Large intestine (tissue), 3 donors: Measurements from ENCODE around the gene ARHGAP45. TPM values are rescaled to one million over a fixed set of nuclear protein-coding genes. Genes with fewer than 3 reads are reported as not detected.

Source experiments
- DNase-seq, 2 donors: peaks; one replicate each; pipeline versions ENCODE4 v3.0.0 to v3.0.0-alpha.2; 2013
- H3K27ac ChIP-seq: one replicate; pipeline ENCODE4 v1.5.1; 2013; ENCODE audit warnings: low read length
- H3K27me3 ChIP-seq: 2 replicates; pipeline ENCODE4 v1.6.1; 2013; ENCODE audit warnings: low read length; ENCODE audit not compliant: control insufficient read depth, insufficient read depth
- H3K36me3 ChIP-seq: 2 replicates; pipeline ENCODE4 v1.6.1; 2013; ENCODE audit warnings: low read length; ENCODE audit not compliant: control insufficient read depth, insufficient read depth
- H3K4me1 ChIP-seq: one replicate; pipeline ENCODE4 v1.6.1; 2013; ENCODE audit warnings: low read length; ENCODE audit not compliant: control insufficient read depth, insufficient read depth
- H3K4me3 ChIP-seq: one replicate; pipeline ENCODE4 v1.5.1; 2013; ENCODE audit warnings: low read length
- H3K9me3 ChIP-seq: one replicate; pipeline ENCODE4 v1.6.1; 2013; ENCODE audit warnings: mild to moderate bottlenecking, low read depth, low read length, moderate library complexity; ENCODE audit not compliant: control insufficient read depth
- WGBS: methylation state at CpG from one replicate; pipeline ENCODE4 v1.1.5; 2013; ENCODE audit warnings: low lambda C conversion rate; ENCODE audit not compliant: insufficient coverage; 5-methylcytosine and 5-hydroxymethylcytosine counted together
- polyA plus RNA-seq: library from polyadenylated mRNA; unstranded; fragments of 120-200 nt; gene quantifications from one replicate; pipeline ENCODE4 v1.2.1, GENCODE V29; 2013

Gene ARHGAP45
- polyA plus RNA-seq, 1 donor: 14.0 TPM

DNA sequence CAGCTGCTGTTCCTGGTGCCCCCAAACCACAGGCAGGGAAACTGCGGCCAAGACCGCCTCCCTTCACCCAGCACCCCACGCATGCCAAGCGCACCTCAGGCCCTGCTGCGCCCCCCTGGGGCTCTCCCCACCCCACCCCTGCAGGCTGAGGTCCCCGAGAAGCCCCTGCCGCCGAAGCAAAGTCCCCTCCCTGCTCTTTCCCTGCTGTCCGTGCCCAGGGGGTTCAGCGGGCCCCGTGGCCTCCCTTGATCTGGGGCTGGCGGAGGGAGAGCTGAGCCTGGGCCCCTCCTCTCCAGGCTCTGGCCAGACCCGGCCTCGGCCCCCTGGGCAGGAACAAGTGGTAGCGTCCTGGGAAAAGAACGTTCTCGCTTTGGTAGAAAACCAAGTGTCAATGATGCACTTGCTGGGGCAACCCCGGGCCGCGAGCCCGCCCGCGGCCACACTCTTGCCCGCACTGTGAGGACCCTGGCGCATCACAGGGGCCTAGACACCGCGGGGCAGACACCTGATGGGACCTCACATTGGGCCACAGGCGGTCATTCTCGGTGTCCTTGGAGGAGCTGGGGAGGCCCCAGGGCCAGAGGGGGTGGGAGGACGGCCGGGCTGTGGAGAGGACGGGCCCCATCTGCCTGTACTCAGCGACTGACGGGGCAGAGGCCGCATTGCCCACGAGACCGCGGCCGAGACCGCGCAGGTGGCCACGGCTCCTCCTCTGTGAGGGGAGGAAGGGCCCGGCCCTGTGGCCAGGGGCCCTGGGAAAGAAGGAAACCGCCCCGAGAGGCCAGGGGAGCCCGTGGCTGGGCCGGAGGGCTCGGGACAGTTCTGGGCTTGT is 65.8 kb downstream of the ARHGAP45 start:
- no peaks in the 10 kb centered on the region for H3K27me3 ChIP-seq
- WGBS: no CpG with 5 or more reads among the region's 48 CpGs
- peaks cover 41% of the 10 kb centered on the region for H3K4me1 ChIP-seq
- H3K4me3 ChIP-seq: peak overlapping the region; percentile 67
- no peak for DNase-seq
- H3K9me3 ChIP-seq: peaks cover 10% of the 10 kb centered on the region
- H3K27ac ChIP-seq: peak overlapping the region; percentile 81
- H3K36me3 ChIP-seq: peaks cover 14% of the 10 kb centered on the region

DNA sequence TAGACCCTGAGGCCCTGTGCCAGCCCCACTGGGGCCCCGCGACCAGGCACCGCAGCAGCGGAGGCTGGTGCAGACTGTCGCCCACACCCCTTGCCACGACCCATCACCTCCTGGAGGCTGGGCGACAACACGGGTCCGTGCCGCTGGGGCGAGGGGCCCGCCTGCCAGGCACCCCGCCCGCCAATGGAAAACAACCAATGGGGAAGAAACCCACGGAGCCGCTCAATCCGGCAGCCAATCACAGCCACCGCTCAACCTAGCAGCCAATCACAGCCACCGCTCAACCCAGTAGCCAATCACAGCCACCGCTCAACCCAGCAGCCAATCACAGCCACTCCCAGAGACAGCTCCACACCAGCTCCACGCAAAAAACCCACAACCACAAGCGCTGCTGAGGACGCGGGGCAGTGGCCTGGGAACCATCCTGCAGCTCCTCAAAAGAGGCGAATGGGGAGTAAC is 66.5 kb downstream of the ARHGAP45 start:
- peaks cover 41% of the 10 kb centered on the region for H3K4me1 ChIP-seq
- no CpG with 5 or more reads among the region's 25 CpGs for WGBS

DNA sequence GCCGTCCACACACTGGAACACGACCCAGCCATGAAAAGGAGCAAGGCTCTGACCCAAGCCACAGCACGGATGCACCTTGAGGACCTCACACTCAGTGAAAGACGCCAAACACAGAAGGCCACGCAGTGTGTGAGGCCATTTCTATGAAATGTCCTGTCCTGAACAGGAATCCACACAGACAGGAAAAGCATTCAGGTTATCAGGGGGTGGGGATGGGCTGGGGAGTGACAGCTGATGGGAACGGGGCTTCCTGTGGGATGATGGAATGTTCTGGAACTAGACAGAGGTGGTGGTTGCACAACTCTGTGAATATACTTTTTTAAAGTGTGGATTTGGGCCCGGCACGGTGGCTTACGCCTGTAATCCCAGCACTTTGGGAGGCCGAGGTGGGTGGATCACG is 67.5 kb downstream of the ARHGAP45 start:
- Histone ChIP-seq H3K4me3 (no peak overlapping the region), H3K27me3 (no peaks in the 10 kb centered on the region), H3K9me3 (peaks cover 10% of the 10 kb centered on the region), H3K36me3 (peaks cover 18% of the 10 kb centered on the region), H3K4me1 (peaks cover 41% of the 10 kb centered on the region), H3K27ac (no peak overlapping the region)
- no CpG with 5 or more reads among the region's 11 CpGs for WGBS
- DNase-seq: no peak

More for the DNA sequence above, 66.5 kb downstream of the ARHGAP45 start:
- no peak for DNase-seq
- Histone ChIP-seq H3K9me3 (peaks cover 10% of the 10 kb centered on the region), H3K27ac (no peak overlapping the region), H3K4me3 (no peak overlapping the region), H3K27me3 (no peaks in the 10 kb centered on the region), H3K36me3 (peaks cover 11% of the 10 kb centered on the region)

DNA sequence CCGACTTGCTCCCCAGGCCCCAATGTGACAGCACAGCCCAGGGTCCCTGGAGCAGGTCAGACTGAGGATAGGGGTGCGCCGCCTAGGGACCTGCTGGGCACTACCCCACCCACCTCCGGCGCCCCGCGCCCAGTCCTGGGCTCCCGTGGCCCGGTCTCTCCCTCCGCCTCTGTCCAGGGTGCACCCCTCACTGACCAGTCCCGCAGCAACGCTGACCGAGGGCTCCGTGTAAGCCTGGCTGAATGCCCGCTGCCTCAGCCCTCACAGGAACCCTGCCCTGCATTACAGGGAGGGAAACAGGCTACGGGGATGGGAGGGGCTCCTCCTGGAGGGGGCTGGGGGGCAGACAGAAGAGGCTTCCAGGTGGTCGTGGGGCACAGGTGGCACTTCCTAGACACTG is 68.5 kb downstream of the ARHGAP45 start:
- Histone ChIP-seq H3K27ac (peak overlapping the region; percentile 84), H3K4me1 (peaks cover 41% of the 10 kb centered on the region), H3K27me3 (no peaks in the 10 kb centered on the region), H3K9me3 (peaks cover 12% of the 10 kb centered on the region), H3K36me3 (peaks cover 17% of the 10 kb centered on the region), H3K4me3 (no peak overlapping the region)
- DNase-seq: no peak
- no CpG with 5 or more reads among the region's 17 CpGs for WGBS

DNA sequence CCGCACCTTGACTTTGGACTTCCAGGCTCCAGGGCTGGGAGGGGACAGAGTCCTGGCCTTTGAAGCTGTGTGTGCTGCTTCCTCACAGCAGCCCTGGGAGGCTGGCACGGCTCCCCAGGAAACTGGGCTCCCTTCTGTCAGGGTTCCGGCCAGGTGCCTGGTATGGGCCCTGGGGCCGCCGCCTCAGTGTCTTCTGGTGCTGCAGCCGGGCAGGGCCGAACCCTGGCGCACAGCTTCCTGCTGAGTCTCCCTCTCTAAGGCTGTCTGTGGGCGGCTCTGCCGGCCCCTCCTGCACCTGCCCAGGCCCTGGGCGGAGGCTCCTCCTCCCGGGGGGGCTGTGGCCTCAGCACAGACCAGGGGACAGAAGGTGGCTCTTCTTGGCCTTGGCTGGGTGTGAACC is 69.2 kb downstream of the ARHGAP45 start:
- Histone ChIP-seq H3K4me3 (peak overlapping the region; percentile 30), H3K27ac (peak overlapping the region; percentile 84), H3K36me3 (peaks cover 17% of the 10 kb centered on the region)

More for the DNA sequence above, 69.2 kb downstream of the ARHGAP45 start:
- Histone ChIP-seq H3K4me1 (peaks cover 38% of the 10 kb centered on the region), H3K27me3 (no peaks in the 10 kb centered on the region), H3K9me3 (peaks cover 18% of the 10 kb centered on the region)
- no CpG with 5 or more reads among the region's 12 CpGs for WGBS
- peak; percentile 65 to 85 for DNase-seq

Other genes with a start within 250 kb of the ARHGAP45 start
- gene PLPPR3, start 245.2 kb upstream of the ARHGAP45 start, polyA plus RNA-seq: 5.2 TPM
- 0.33 TPM for gene AZU1, start 239.3 kb upstream of the ARHGAP45 start, polyA plus RNA-seq
- 0.22 TPM for gene PRTN3, start 226.2 kb upstream of the ARHGAP45 start, polyA plus RNA-seq
- gene ELANE, start 214.9 kb upstream of the ARHGAP45 start, polyA plus RNA-seq: 0.09 TPM
- gene CFD, start 207.5 kb upstream of the ARHGAP45 start, polyA plus RNA-seq: 6.1 TPM
- 41.7 TPM for gene MED16, start 174.0 kb upstream of the ARHGAP45 start, polyA plus RNA-seq
- not detected for gene RNU6-9, start 173.7 kb upstream of the ARHGAP45 start, polyA plus RNA-seq
- gene R3HDM4, start 153.9 kb upstream of the ARHGAP45 start, polyA plus RNA-seq: 44.0 TPM
- gene KISS1R, start 149.8 kb upstream of the ARHGAP45 start, polyA plus RNA-seq: 0.33 TPM
- 187 TPM for gene ARID3A, start 141.1 kb upstream of the ARHGAP45 start, polyA plus RNA-seq
- 33.7 TPM for gene WDR18, start 82.8 kb upstream of the ARHGAP45 start, polyA plus RNA-seq
- gene GRIN3B, start 66.7 kb upstream of the ARHGAP45 start, polyA plus RNA-seq: 0.22 TPM
- 144 TPM for gene TMEM259, start 46.0 kb upstream of the ARHGAP45 start, polyA plus RNA-seq
- not detected for gene RNU6-2, start 45.6 kb upstream of the ARHGAP45 start, polyA plus RNA-seq
- gene CNN2, start 40.6 kb upstream of the ARHGAP45 start, polyA plus RNA-seq: 31.5 TPM
- 5.7 TPM for gene ABCA7, start 27.1 kb upstream of the ARHGAP45 start, polyA plus RNA-seq
- 130 TPM for gene POLR2E, start 28.2 kb downstream of the ARHGAP45 start, polyA plus RNA-seq
- 394 TPM for gene GPX4, start 36.8 kb downstream of the ARHGAP45 start, polyA plus RNA-seq
- gene SBNO2, start 107.1 kb downstream of the ARHGAP45 start, polyA plus RNA-seq: 25.1 TPM
- gene STK11, start 138.6 kb downstream of the ARHGAP45 start, polyA plus RNA-seq: 67.1 TPM
- gene CBARP, start 170.8 kb downstream of the ARHGAP45 start, polyA plus RNA-seq: 2.0 TPM
- 136 TPM for gene ATP5F1D, start 174.6 kb downstream of the ARHGAP45 start, polyA plus RNA-seq
- gene MIDN, start 181.4 kb downstream of the ARHGAP45 start, polyA plus RNA-seq: 110 TPM
- gene CIRBP, start 202.2 kb downstream of the ARHGAP45 start, polyA plus RNA-seq: 564 TPM
- gene FAM174C, start 208.4 kb downstream of the ARHGAP45 start, polyA plus RNA-seq: 37.4 TPM
- gene EFNA2, start 218.7 kb downstream of the ARHGAP45 start, polyA plus RNA-seq: 25.6 TPM